Measurements from ENCODE around the gene TAF4.

Gene TAF4

GRCh38 chr20:61932711-61933480, 132.8 kb downstream of the TAF4 start:
- Histone ChIP-seq H3K4me3 (ENCODE audit: low read length) (no peak overlapping the region), H3K9me3 (ENCODE audit: control insufficient read depth, low read length) (no peaks in the 10 kb centered on the region), H3K36me3 (ENCODE audit: control insufficient read depth, insufficient read depth, low read length, severe bottlenecking) (no peaks in the 10 kb centered on the region), H3K4me1 (ENCODE audit: control insufficient read depth, insufficient read depth, low read length) (no peaks in the 10 kb centered on the region), H3K27me3 (replicated peaks; ENCODE audit: control insufficient read depth, insufficient read depth, low read length) (peaks cover under 1% of the 10 kb centered on the region), H3K9ac (ENCODE audit: low read length) (no peak overlapping the region)
- DNase-seq (ENCODE audit: low read depth): no peak

GRCh38 chr20:61932199-61932592, 133.5 kb downstream of the TAF4 start:
- Histone ChIP-seq H3K9me3 (ENCODE audit: control insufficient read depth, low read length) (no peaks in the 10 kb centered on the region), H3K4me1 (ENCODE audit: control insufficient read depth, insufficient read depth, low read length) (no peaks in the 10 kb centered on the region), H3K9ac (ENCODE audit: low read length) (no peak overlapping the region), H3K27me3 (replicated peaks; ENCODE audit: control insufficient read depth, insufficient read depth, low read length) (no peaks in the 10 kb centered on the region), H3K4me3 (ENCODE audit: low read length) (no peak overlapping the region), H3K36me3 (ENCODE audit: control insufficient read depth, insufficient read depth, low read length, severe bottlenecking) (no peaks in the 10 kb centered on the region)
- no peak for DNase-seq (ENCODE audit: low read depth)

GRCh38 chr20:61931476-61932198, 134.0 kb downstream of the TAF4 start:
- Histone ChIP-seq H3K9me3 (ENCODE audit: control insufficient read depth, low read length) (no peaks in the 10 kb centered on the region), H3K4me1 (ENCODE audit: control insufficient read depth, insufficient read depth, low read length) (no peaks in the 10 kb centered on the region), H3K4me3 (ENCODE audit: low read length) (no peak overlapping the region), H3K27me3 (replicated peaks; ENCODE audit: control insufficient read depth, insufficient read depth, low read length) (no peaks in the 10 kb centered on the region), H3K9ac (ENCODE audit: low read length) (no peak overlapping the region), H3K36me3 (ENCODE audit: control insufficient read depth, insufficient read depth, low read length, severe bottlenecking) (no peaks in the 10 kb centered on the region)
- no peak for DNase-seq (ENCODE audit: low read depth)

- H3K4me1 ChIP-seq (ENCODE audit: control insufficient read depth, insufficient read depth, low read length): no peaks in the 10 kb centered on the region
- no peaks in the 10 kb centered on the region for H3K36me3 ChIP-seq (ENCODE audit: control insufficient read depth, insufficient read depth, low read length, severe bottlenecking)
- no peak overlapping the region for H3K9ac ChIP-seq (ENCODE audit: low read length)
- DNase-seq (ENCODE audit: low read depth): no peak
- H3K27me3 ChIP-seq (replicated peaks; ENCODE audit: control insufficient read depth, insufficient read depth, low read length): no peaks in the 10 kb centered on the region
- H3K9me3 ChIP-seq (ENCODE audit: control insufficient read depth, low read length): no peaks in the 10 kb centered on the region
- H3K4me3 ChIP-seq (ENCODE audit: low read length): no peak overlapping the region
These were observed 134.8 kb downstream of the TAF4 start for GRCh38 chr20:61930776-61931475.

GRCh38 chr20:61929971-61930666, 135.6 kb downstream of the TAF4 start:
- no peaks in the 10 kb centered on the region for H3K4me1 ChIP-seq (ENCODE audit: control insufficient read depth, insufficient read depth, low read length)
- no peaks in the 10 kb centered on the region for H3K36me3 ChIP-seq (ENCODE audit: control insufficient read depth, insufficient read depth, low read length, severe bottlenecking)
- H3K9me3 ChIP-seq (ENCODE audit: control insufficient read depth, low read length): no peaks in the 10 kb centered on the region
- H3K27me3 ChIP-seq (replicated peaks; ENCODE audit: control insufficient read depth, insufficient read depth, low read length): no peaks in the 10 kb centered on the region
- DNase-seq (ENCODE audit: low read depth): no peak
- no peak overlapping the region for H3K9ac ChIP-seq (ENCODE audit: low read length)
- H3K4me3 ChIP-seq (ENCODE audit: low read length): no peak overlapping the region

- no peaks in the 10 kb centered on the region for H3K27me3 ChIP-seq (replicated peaks; ENCODE audit: control insufficient read depth, insufficient read depth, low read length)
- no peaks in the 10 kb centered on the region for H3K36me3 ChIP-seq (ENCODE audit: control insufficient read depth, insufficient read depth, low read length, severe bottlenecking)
- no peaks in the 10 kb centered on the region for H3K4me1 ChIP-seq (ENCODE audit: control insufficient read depth, insufficient read depth, low read length)
- no peak for DNase-seq (ENCODE audit: low read depth)
- H3K9ac ChIP-seq (ENCODE audit: low read length): no peak overlapping the region
- H3K4me3 ChIP-seq (ENCODE audit: low read length): no peak overlapping the region
- H3K9me3 ChIP-seq (ENCODE audit: control insufficient read depth, low read length): no peaks in the 10 kb centered on the region
These were observed 136.1 kb downstream of the TAF4 start for GRCh38 chr20:61929561-61929960.

GRCh38 chr20:61927826-61928541, 137.7 kb downstream of the TAF4 start:
- Histone ChIP-seq H3K9ac (ENCODE audit: low read length) (no peak overlapping the region), H3K27me3 (replicated peaks; ENCODE audit: control insufficient read depth, insufficient read depth, low read length) (no peaks in the 10 kb centered on the region), H3K4me1 (ENCODE audit: control insufficient read depth, insufficient read depth, low read length) (no peaks in the 10 kb centered on the region), H3K4me3 (ENCODE audit: low read length) (no peak overlapping the region), H3K36me3 (ENCODE audit: control insufficient read depth, insufficient read depth, low read length, severe bottlenecking) (no peaks in the 10 kb centered on the region), H3K9me3 (ENCODE audit: control insufficient read depth, low read length) (no peaks in the 10 kb centered on the region)
- DNase-seq (ENCODE audit: low read depth): no peak

- H3K9me3 ChIP-seq (ENCODE audit: control insufficient read depth, low read length): no peaks in the 10 kb centered on the region
- no peaks in the 10 kb centered on the region for H3K36me3 ChIP-seq (ENCODE audit: control insufficient read depth, insufficient read depth, low read length, severe bottlenecking)
- no peak overlapping the region for H3K4me3 ChIP-seq (ENCODE audit: low read length)
- no peaks in the 10 kb centered on the region for H3K4me1 ChIP-seq (ENCODE audit: control insufficient read depth, insufficient read depth, low read length)
- DNase-seq (ENCODE audit: low read depth): no peak
- H3K9ac ChIP-seq (ENCODE audit: low read length): no peak overlapping the region
- H3K27me3 ChIP-seq (replicated peaks; ENCODE audit: control insufficient read depth, insufficient read depth, low read length): peaks cover 4% of the 10 kb centered on the region
These were observed 138.4 kb downstream of the TAF4 start for GRCh38 chr20:61927193-61927825.

GRCh38 chr20:61926796-61927192, 138.9 kb downstream of the TAF4 start:
- Histone ChIP-seq H3K4me1 (ENCODE audit: control insufficient read depth, insufficient read depth, low read length) (no peaks in the 10 kb centered on the region), H3K36me3 (ENCODE audit: control insufficient read depth, insufficient read depth, low read length, severe bottlenecking) (no peaks in the 10 kb centered on the region), H3K4me3 (ENCODE audit: low read length) (no peak overlapping the region)

GRCh38 chr20:61926253-61926613, 139.4 kb downstream of the TAF4 start:
- H3K9ac ChIP-seq (ENCODE audit: low read length): no peak overlapping the region
- H3K9me3 ChIP-seq (ENCODE audit: control insufficient read depth, low read length): no peaks in the 10 kb centered on the region
- no peak for DNase-seq (ENCODE audit: low read depth)
- no peaks in the 10 kb centered on the region for H3K4me1 ChIP-seq (ENCODE audit: control insufficient read depth, insufficient read depth, low read length)
- peaks cover 4% of the 10 kb centered on the region for H3K27me3 ChIP-seq (replicated peaks; ENCODE audit: control insufficient read depth, insufficient read depth, low read length)
- H3K36me3 ChIP-seq (ENCODE audit: control insufficient read depth, insufficient read depth, low read length, severe bottlenecking): no peaks in the 10 kb centered on the region
- H3K4me3 ChIP-seq (ENCODE audit: low read length): no peak overlapping the region

More at GRCh38 chr20:61926796-61927192, 138.9 kb downstream of the TAF4 start:
- DNase-seq (ENCODE audit: low read depth): no peak
- Histone ChIP-seq H3K9ac (ENCODE audit: low read length) (no peak overlapping the region), H3K27me3 (replicated peaks; ENCODE audit: control insufficient read depth, insufficient read depth, low read length) (peaks cover 4% of the 10 kb centered on the region), H3K9me3 (ENCODE audit: control insufficient read depth, low read length) (no peaks in the 10 kb centered on the region)
